GM18951 (cell line): ENCODE results near the gene CYP4F22.

ENCODE experiments used
- POLR2A ChIP-seq: IDR thresholded peaks from 4 replicates; pipeline ENCODE4 v1.6.1; 2011; ENCODE audit warnings: mild to moderate bottlenecking; ENCODE audit not compliant: insufficient read length, insufficient read depth; ENCODE audit errors: extremely low read depth
- in situ Hi-C: fragments of 300-500 bp; cut with MboI; formaldehyde crosslinking; loops from one replicate; pipeline ENCODE4 v1.12.0; 2022; ENCODE audit warnings: low sequenced_read_pairs, mixed read lengths, inconsistent platforms; ENCODE audit not compliant: unreplicated experiment

Gene CYP4F22

GRCh38 chr19:15555759-15556633 is 47.7 kb downstream of the CYP4F22 start:
- in situ Hi-C loops = loop anchor here (10.0 kb wide), 1 partner anchor 381 kb away; no protein-coding TSS in a partner anchor
- peak; percentile 32 for TF ChIP-seq POLR2A

DNA sequence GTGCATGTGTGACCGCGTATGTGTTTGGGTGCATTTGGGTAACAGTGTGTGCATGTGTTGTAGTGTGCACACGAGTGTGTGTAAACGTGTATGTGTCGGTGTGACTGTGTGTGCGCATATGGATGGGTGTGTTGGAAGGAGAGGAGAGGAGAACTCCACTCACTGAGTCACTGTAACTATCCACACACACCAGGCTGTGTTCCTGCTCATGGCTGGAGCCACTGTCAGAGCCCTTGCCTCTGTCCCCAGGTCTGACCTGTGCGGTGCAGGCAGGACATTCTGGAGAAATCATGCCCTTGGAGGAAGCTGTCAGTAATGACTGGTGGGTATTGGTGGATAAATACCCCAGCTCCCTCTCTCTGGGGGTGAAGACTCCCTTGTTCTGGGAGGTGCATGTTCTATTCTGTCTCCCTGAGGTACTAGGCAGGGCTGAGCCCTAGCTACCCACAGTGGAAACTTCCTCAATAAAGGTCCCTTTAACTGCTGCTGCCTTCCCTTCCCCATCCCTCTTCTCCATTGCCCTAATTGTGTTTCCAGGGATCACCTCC is 48.4 kb downstream of the CYP4F22 start:
- in situ Hi-C loops = loop anchor here (10.0 kb wide), 1 partner anchor 382 kb away; no protein-coding TSS in a partner anchor
- TF ChIP-seq POLR2A = no peak

DNA sequence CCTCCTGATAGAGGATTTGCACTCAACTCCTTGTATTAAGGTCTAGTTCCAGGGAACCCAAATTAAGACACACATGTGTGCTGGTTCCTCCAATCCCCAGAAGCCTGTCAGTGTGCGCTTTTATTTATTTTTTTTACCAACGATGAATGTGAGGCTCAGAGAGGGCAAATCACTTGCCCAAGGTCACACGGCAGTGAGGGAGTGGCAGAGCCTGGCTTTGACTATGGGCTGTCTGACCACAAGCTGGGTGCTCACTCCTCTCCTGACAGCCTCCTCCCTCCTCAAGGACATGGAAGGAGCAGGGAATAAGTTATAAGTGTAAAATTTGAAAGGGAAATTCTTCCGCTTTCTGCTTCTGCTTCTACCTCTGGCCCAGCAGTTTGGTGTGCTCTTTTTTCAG is 48.9 kb downstream of the CYP4F22 start:
- TF ChIP-seq POLR2A = no peak
- in situ Hi-C loops = loop anchor here (10.0 kb wide), 1 partner anchor 382 kb away; no protein-coding TSS in a partner anchor

DNA sequence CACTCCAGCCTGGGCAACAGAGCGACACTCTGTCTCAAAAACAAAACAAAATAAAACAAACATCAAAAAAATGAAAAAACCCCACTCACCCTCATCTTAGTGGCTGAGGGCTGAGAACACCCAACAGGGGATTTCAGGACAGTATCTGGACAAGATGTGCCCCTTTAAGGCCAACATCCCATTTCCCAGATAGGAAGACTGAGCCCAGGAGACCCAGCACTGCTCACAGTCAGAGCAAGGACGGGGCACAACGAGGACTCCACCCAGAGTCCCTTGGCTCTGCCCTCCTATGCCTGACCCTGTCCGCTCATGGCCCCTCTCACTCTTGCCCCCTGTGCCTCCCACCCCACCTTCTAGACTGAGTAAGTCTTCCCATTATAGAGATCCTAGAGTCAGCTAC is 53.8 kb downstream of the CYP4F22 start:
- no peak for TF ChIP-seq POLR2A
- in situ Hi-C loops = no loop called here

DNA sequence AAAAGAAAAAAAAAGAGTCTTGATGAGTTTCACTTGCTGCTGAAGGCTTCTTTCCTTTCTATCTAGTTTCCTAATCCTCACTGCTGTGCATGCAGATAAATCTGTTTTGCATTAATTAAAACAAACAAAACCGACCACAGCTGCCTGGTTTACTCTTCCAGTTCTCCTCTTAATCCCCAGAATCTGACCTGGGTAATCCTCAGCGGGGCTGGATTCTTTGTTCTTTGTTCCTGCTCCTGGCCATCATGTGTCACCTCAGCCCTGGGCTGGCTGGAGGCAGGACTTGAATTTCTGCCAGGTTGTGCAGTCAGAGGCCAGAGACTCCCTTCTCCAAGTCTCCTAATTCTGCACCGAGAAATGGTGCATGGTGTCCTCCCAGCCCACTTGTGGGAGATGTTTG is 54.5 kb downstream of the CYP4F22 start:
- no peak for TF ChIP-seq POLR2A
- in situ Hi-C loops = no loop called here

DNA sequence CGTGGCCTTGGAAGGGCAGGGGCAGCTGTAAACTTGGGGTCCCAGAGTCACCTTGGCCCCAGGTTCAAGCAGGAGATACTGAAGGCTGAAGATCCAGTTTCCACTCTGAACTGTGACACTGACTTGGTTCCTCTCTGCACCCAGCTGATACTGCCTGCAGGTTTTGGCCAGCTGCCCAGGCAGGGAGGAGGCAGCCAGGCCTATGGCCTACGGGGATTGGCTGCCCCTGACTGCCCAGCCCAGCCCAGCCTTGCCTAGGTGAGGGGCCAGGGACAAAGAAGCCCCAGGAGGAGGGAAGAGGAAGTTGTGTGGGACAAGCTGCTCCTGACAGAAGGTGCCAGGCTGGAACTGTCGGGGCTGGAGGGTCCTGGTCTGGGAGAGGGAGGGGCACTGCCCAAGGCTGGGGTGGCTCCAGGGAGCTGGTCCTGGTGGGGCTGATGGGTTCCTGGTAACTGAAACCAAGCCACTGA is 55.0 kb downstream of the CYP4F22 start:
- TF ChIP-seq POLR2A = no peak
- in situ Hi-C loops = no loop called here

GRCh38 chr19:15563931-15564330 is 55.6 kb downstream of the CYP4F22 start:
- no peak for TF ChIP-seq POLR2A
- in situ Hi-C loops = no loop called here

- TF ChIP-seq POLR2A = no peak
- in situ Hi-C loops = no loop called here
These were observed 56.3 kb downstream of the CYP4F22 start for GRCh38 chr19:15564534-15565168.

GRCh38 chr19:15570420-15570819 is 62.1 kb downstream of the CYP4F22 start:
- no peak for TF ChIP-seq POLR2A
- in situ Hi-C loops = no loop called here

- TF ChIP-seq POLR2A = no peak
- in situ Hi-C loops = no loop called here
These were observed 67.1 kb downstream of the CYP4F22 start for GRCh38 chr19:15575406-15575805.

DNA sequence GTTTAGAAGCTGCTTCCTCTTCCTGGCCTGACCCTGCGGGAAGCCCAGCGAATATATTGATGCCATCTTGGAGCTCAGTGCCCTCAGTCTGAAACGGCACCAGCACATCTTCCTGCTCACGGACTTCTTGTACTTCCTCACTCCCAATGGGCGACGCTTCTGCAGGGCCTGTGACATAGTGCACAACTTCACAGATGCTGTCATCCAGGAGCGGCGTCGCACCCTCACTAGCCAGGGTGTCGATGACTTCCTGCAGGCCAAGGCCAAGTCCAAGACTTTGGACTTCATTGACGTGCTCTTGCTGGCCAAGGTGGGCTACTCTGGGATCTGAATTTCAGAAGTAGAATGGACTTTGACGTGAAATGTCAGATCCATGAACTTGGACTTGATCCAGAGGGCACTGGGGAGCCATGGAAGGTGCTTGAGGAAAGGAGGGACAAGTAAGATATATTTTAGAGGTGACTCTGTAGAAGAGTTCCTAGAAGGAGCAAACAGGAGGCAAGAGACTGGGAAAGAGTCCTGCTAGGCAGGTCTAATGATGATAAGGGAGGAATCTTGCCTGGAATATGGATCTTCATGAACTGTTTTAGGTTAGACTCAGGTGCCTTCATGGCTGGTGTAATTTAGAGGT is 68.3 kb downstream of the CYP4F22 start:
- in situ Hi-C loops = no loop called here
- no peak for TF ChIP-seq POLR2A

DNA sequence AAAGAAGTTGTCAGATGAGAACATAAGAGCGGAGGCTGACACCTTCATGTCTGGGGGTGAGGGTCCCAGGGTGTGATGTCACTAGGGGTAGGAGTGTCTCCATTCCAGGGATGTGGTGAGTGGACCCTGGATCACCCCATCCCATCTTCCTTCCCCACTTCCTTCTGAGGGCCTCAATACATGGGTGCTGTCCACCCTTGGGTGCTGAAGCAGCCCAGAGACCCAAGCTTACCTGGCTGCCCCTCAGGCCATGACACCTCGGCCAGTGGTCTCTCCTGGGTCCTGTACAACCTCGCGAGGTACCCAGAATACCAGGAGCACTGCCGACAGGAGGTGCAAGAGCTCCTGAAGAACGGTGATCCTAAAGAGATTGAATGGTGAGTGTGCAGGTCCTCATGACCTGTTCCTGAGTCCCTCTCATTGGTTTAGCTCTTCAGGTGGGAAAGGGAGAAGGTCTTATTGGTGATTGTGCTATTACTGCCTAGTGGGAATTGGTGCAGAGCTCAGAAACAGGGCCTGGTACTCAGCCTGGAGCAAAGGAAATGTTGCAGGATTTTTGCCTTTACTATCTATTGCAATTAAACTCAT is 69.0 kb downstream of the CYP4F22 start:
- TF ChIP-seq POLR2A = no peak
- in situ Hi-C loops = no loop called here

GRCh38 chr19:15583346-15583745 is 75.0 kb downstream of the CYP4F22 start:
- in situ Hi-C loops = no loop called here
- no peak for TF ChIP-seq POLR2A
